HUES48 (cell line): ENCODE data around the gene TMEM256.
A peak's percentile ranks its signal among the peaks of the same experiment; 100 is the strongest.

ENCODE experiments used
- H3K27ac ChIP-seq: one replicate; pipeline ENCODE4 v1.7.0; 2013; ENCODE audit warnings: low read depth, low read length, inconsistent platforms
- H3K27me3 ChIP-seq: 2 replicates; pipeline ENCODE4 v1.6.1; 2013; ENCODE audit warnings: mild to moderate bottlenecking, low read length; ENCODE audit not compliant: control insufficient read depth, insufficient read depth
- H3K36me3 ChIP-seq: 2 replicates; pipeline ENCODE4 v1.6.1; 2013; ENCODE audit warnings: low read length; ENCODE audit not compliant: control insufficient read depth, insufficient read depth
- H3K4me1 ChIP-seq: 2 replicates; pipeline ENCODE4 v1.6.1; 2013; ENCODE audit warnings: mild to moderate bottlenecking, low read length; ENCODE audit not compliant: control insufficient read depth, insufficient read depth
- H3K4me3 ChIP-seq: 2 replicates; pipeline ENCODE4 v1.5.1; 2013; ENCODE audit warnings: mild to moderate bottlenecking, low read depth, low read length
- H3K9ac ChIP-seq: 2 replicates; pipeline ENCODE4 v1.6.1; 2013; ENCODE audit warnings: mild to moderate bottlenecking, low read depth, low read length, moderate library complexity
- H3K9me3 ChIP-seq: 2 replicates; pipeline ENCODE4 v1.6.1; 2013; ENCODE audit warnings: low read length; ENCODE audit not compliant: control insufficient read depth, insufficient read depth

Gene TMEM256

DNA sequence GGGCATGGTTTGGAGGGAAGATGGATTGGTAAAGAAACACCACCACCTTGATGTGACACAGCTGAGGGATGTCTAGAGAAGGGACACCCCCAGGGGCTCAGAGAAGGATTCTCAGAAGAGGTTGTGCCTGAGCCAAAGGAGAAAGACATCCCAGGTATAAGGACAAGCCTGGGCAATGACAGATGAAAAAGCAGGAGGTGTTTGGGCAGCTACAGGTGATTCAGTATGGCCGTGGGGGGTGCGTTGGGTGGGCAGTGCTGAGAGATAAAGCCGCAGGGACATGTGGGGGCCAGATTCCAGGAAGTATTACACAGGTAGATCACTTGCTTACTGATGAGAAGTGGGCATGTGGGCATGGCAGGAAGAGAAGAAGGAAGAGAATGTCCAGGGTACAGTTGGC is 42.0 kb downstream of the TMEM256 start:
- H3K27me3 ChIP-seq, result no peaks in the 10 kb centered on the region
- no peak overlapping the region for H3K27ac ChIP-seq
- H3K9ac ChIP-seq, result no peak overlapping the region
- no peaks in the 10 kb centered on the region for H3K9me3 ChIP-seq
- no peaks in the 10 kb centered on the region for H3K4me1 ChIP-seq
- H3K36me3 ChIP-seq, result no peaks in the 10 kb centered on the region
- H3K4me3 ChIP-seq, result no peak overlapping the region

DNA sequence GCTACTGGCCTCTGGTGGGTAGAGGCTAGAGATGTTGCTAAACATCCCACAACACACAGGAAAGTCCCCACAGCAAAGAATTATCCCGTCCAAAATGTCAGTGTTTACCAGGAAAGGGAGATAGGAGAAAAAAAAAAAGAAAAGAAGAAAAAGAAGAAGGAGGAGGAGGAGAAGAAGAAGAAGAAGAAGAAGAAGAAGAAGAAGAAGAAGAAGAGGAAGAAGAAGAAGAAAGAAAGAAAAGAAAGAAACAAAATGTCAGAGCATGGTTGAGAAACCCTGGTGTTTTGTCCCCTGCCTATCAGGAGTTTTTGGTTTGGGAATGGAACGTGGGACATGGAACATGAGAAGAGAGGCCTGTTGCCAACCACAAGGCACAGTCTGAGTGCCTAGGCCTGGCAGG is 46.5 kb downstream of the TMEM256 start:
- H3K27ac ChIP-seq, result no peak overlapping the region
- peaks cover 5% of the 10 kb centered on the region; the same call in 1 of the 2 replicates for H3K4me1 ChIP-seq
- no peaks in the 10 kb centered on the region for H3K27me3 ChIP-seq
- H3K4me3 ChIP-seq, result no peak overlapping the region
- H3K9me3 ChIP-seq, result no peaks in the 10 kb centered on the region
- no peaks in the 10 kb centered on the region for H3K36me3 ChIP-seq
- no peak overlapping the region for H3K9ac ChIP-seq

DNA sequence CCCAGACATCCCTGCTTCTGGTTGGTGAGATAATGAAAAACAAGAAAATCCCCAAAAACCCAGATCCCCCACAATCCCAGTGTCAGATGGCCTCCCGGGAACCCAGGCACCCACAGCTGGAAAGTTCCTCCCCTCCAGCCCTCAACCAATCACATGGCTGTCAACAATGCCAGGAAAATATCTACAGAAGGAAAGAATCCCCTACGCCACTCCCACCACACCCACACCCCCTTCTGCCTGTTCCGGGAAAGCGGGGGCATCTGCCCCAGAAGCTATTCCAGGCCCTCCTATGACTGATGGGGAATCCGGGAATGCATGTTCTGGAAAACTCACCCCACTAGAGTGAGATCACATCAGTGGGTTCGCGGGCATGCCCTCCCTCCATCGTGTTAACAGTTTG is 47.1 kb downstream of the TMEM256 start:
- Histone ChIP-seq H3K36me3 (no peaks in the 10 kb centered on the region), H3K4me3 (0 out of 2 replicates have a peak overlapping the region, but pooled peaks have one; percentile 49), H3K9ac (no peak overlapping the region), H3K9me3 (no peaks in the 10 kb centered on the region), H3K27me3 (no peaks in the 10 kb centered on the region), H3K27ac (no peak overlapping the region), H3K4me1 (peaks cover 5% of the 10 kb centered on the region; the same call in 1 of the 2 replicates)

DNA sequence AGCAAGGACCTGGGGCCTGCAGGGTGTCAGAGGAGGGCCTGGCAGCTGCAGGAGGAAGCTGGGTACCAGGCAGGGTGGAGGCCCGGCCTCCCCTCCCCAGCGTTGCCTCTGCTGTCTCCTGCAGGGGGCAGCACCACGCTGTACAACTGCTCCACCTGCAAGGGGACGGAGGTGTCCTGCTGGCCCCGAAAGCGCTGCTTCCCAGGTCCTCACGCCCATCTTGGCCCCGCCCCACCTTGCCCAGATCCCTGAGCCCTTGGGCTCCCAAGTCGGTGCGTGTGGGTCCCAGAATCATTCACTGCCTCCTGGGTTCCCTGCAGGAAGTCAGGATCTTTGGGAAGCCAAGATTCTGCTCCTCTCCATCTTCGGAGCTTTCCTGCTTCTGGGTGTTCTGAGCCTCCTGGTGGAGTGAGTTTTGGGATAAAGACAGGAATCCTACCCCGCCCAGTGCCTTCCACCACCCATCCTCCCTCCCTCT is 47.8 kb downstream of the TMEM256 start:
- Histone ChIP-seq H3K9me3 (no peaks in the 10 kb centered on the region), H3K27ac (no peak overlapping the region), H3K9ac (no peak overlapping the region), H3K4me1 (peaks cover 5% of the 10 kb centered on the region; the same call in 1 of the 2 replicates), H3K4me3 (peak overlapping the region; percentile 49), H3K27me3 (no peaks in the 10 kb centered on the region; the same call in 1 of the 2 replicates), H3K36me3 (no peaks in the 10 kb centered on the region)

DNA sequence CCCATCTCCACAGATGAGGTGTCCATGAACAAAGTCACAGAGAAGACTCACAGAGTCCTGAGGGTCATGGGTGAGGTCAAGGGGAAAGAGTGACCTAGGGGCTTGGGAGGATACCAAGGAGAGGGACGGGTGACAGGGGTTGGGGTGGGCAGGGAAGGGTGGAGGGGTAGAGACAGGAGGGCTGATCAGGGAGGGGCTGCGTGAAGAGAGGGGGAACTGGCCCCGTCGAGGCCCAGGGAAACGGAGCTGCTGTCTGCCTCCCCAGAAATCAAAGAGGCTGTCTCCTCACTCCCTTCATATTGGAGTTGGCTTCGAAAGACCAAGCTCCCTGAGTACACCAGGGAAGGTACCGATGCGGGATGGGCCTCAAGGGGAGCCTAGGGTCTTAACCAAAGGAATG is 48.3 kb downstream of the TMEM256 start:
- H3K27ac ChIP-seq, result no peak overlapping the region
- no peaks in the 10 kb centered on the region for H3K36me3 ChIP-seq
- H3K27me3 ChIP-seq, result peaks cover 3% of the 10 kb centered on the region
- H3K4me1 ChIP-seq, result peaks cover 5% of the 10 kb centered on the region; the same call in 1 of the 2 replicates
- H3K9ac ChIP-seq, result no peak overlapping the region
- no peak overlapping the region for H3K4me3 ChIP-seq
- no peaks in the 10 kb centered on the region for H3K9me3 ChIP-seq

DNA sequence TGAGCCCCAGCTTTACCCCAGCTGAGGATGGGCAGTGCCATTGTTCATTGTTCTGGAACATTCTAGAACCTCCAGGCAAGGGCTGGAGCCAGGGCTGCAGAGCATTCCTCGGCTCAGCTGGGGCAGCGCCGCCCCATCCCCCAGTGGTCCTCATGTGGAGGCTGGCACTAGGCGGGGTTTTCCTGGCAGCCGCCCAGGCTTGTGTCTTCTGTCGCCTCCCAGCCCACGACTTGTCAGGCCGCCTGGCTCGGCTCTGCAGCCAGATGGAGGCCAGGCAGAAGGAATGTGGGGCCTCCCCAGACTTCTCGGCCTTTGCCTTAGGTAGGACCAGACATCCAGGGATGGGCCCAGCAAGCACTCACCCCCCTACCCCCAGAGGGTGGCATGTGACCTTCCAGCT is 48.8 kb downstream of the TMEM256 start, which contains the start of gene TMEM95:
TSS of gene TMEM95 (plus strand) at position 104 of the 400 bp plus-strand sequence. CDS start at position 153, 49 bp downstream.
- Histone ChIP-seq H3K9ac (no peak within 1 kb of the TSS), H3K27me3 (peaks cover 3% of the 10 kb centered on the region), H3K4me3 (no peak within 1 kb of the TSS), H3K27ac (no peak within 1 kb of the TSS), H3K9me3 (no peaks in the 10 kb centered on the region), H3K4me1 (peaks cover 5% of the 10 kb centered on the region; the same call in 1 of the 2 replicates), H3K36me3 (no peaks in the 10 kb centered on the region)

DNA sequence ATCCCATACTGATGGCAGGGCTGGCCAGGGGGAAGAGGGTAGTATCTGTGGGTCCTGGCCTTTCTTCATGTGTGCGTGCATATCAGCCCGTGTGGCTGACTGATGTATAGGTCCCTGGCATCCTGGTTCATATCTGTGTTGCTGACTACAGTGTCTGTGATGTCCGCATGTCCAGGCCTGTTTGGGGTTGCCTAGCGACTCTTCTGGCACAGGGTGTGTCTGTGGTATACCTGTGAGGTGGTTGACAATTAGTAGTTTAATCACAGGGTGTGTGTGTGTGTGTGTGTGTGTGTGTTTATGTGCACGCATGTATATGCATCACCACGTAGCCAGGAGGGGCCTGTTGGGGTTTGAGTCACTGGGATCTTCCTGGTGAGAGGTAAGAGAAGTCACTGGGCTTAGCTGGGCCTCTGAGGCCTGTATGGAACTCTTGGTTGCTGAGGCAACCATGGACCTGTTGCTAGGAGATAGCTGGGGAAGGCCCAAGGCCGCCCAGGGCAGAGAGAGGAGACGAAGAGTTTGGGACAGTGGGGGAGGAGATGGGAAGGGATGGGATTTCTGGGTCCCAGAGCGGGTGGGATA is 49.5 kb downstream of the TMEM256 start:
- no peak overlapping the region for H3K27ac ChIP-seq
- H3K4me1 ChIP-seq, result peaks cover 12% of the 10 kb centered on the region
- H3K4me3 ChIP-seq, result no peak overlapping the region
- peaks cover 3% of the 10 kb centered on the region for H3K27me3 ChIP-seq
- H3K36me3 ChIP-seq, result no peaks in the 10 kb centered on the region
- H3K9me3 ChIP-seq, result no peaks in the 10 kb centered on the region
- no peak overlapping the region for H3K9ac ChIP-seq
